GM12878 (cell line): Measurements from ENCODE around the gene SBNO2. TPM values are rescaled to one million over a fixed set of nuclear protein-coding genes. Genes with fewer than 3 reads are reported as not detected.

ENCODE experiments used
- ATAC-seq: fragments of 200-7000 bp; cut with Tn5 transposase; 3 replicates; pipeline ENCODE4 v1.9.1; 2020; ENCODE audit warnings: mild to moderate bottlenecking, moderate library complexity
- BruUV-seq: library from RNA; stranded (reverse); fragments of 400-500 nt; replicated peaks from 2 replicates; lab custom pipeline; 2021; lab: Mats Ljungman, UMichigan
- CTCF ChIA-PET: fragments of 300-600 bp; sonication (Branson Sonifier 250); formaldehyde crosslinking; extraction: SDS; loops from one replicate; lab custom pipeline; 2021; ENCODE audit warnings: inconsistent platforms; lab: Yijun Ruan, JAX
- POLR2A ChIA-PET: fragments of 350-600 bp; formaldehyde crosslinking; extraction: SDS; loops from one replicate; lab custom pipeline; 2021; ENCODE audit warnings: inconsistent platforms; lab: Charles Lee
- RAD21 ChIA-PET: fragments of 300-600 bp; sonication (Branson Sonifier 250); formaldehyde crosslinking; loops from one replicate; lab custom pipeline; 2023; ENCODE audit warnings: antibody characterized with exemption; ENCODE audit not compliant: unreplicated experiment; lab: Charles Lee
- SMC1A ChIA-PET: fragments of 300-600 bp; sonication (Branson Sonifier 250); formaldehyde crosslinking; loops from one replicate; lab custom pipeline; 2023; ENCODE audit not compliant: unreplicated experiment, uncharacterized antibody; lab: Charles Lee
- DNase-seq: peaks from one replicate; pipeline ENCODE4 v3.0.0-alpha.2; 2011; ENCODE audit warnings: low read depth, low spot score
- FAIRE-seq: peaks from 3 replicates; lab custom pipeline; 2011; peaks lifted over from hg19 to GRCh38; lab: Jason Lieb, UNC
- H2AFZ ChIP-seq: 2 replicates; pipeline ENCODE4 v1.6.0; 2011; ENCODE audit warnings: low read depth, low read length, control low read depth; ENCODE audit not compliant: control insufficient read depth
- H3K27ac ChIP-seq: 2 replicates; pipeline ENCODE4 v1.5.1; 2011; ENCODE audit warnings: control low read depth; ENCODE audit not compliant: control insufficient read depth, insufficient read depth
- H3K27me3 ChIP-seq, 2 experiments: replicated peaks in 1 of 2; 2 replicates each; pipeline versions ENCODE4 v1.6.0 to v1.6.1; 2011; ENCODE audit warnings: low read length in 1 of 2; ENCODE audit not compliant: control insufficient read depth in 2 of 2, insufficient read depth in 2 of 2
- H3K36me3 ChIP-seq, 2 experiments: 2 replicates each; pipeline ENCODE4 v1.5.1; 2011; ENCODE audit warnings: low read length in 1 of 2; ENCODE audit not compliant: control insufficient read depth in 2 of 2, insufficient read depth in 2 of 2
- H3K4me1 ChIP-seq: 2 replicates; pipeline ENCODE4 v1.6.1; 2011; ENCODE audit warnings: mild to moderate bottlenecking, low read length, moderate library complexity, mixed read lengths; ENCODE audit not compliant: control insufficient read depth, insufficient read depth
- H3K4me2 ChIP-seq: 2 replicates; pipeline ENCODE4 v1.6.0; 2011; ENCODE audit warnings: control low read depth; ENCODE audit not compliant: control insufficient read depth, insufficient read depth
- H3K4me3 ChIP-seq: fragments of 200-600 bp; sonication (generic); 2 replicates; pipeline ENCODE4 v1.5.1; 2016
- H3K79me2 ChIP-seq: 2 replicates; pipeline ENCODE4 v1.6.0; 2011; ENCODE audit warnings: low read length; ENCODE audit not compliant: control insufficient read depth, insufficient read depth
- H3K9ac ChIP-seq: 2 replicates; pipeline ENCODE4 v1.8.0; 2011; ENCODE audit warnings: low read length, control low read depth, mixed read lengths; ENCODE audit not compliant: control insufficient read depth, insufficient read depth
- H3K9me3 ChIP-seq: replicated peaks from 3 replicates; pipeline ENCODE4 v1.5.1; 2011; ENCODE audit warnings: mild to moderate bottlenecking, low read length; ENCODE audit not compliant: control insufficient read depth, insufficient read depth
- H4K20me1 ChIP-seq: 2 replicates; pipeline ENCODE4 v1.6.0; 2011; ENCODE audit not compliant: control insufficient read depth, insufficient read depth
- FOS ChIP-seq: IDR thresholded peaks from 3 replicates; pipeline ENCODE4 v1.6.1; 2011; ENCODE audit warnings: borderline replicate concordance; ENCODE audit not compliant: insufficient read length; ENCODE audit errors: extremely low read depth
- NFIC ChIP-seq: IDR thresholded peaks from 2 replicates; pipeline ENCODE4 v1.6.1; 2012; ENCODE audit warnings: low read depth, mild to moderate bottlenecking, inconsistent platforms, low read length, moderate library complexity
- NFYA ChIP-seq: IDR thresholded peaks from 2 replicates; pipeline ENCODE4 v1.6.1; 2011; ENCODE audit warnings: low read depth, mild to moderate bottlenecking, low read length, improper control_type of control experiment, borderline replicate concordance
- NFYB ChIP-seq: IDR thresholded peaks from 2 replicates; pipeline ENCODE4 v1.6.1; 2011; ENCODE audit warnings: low read depth, mild to moderate bottlenecking, low read length, improper control_type of control experiment, moderate library complexity; ENCODE audit not compliant: insufficient read depth
- RB1 ChIP-seq: fragments of 450-650 bp; formaldehyde crosslinking; IDR thresholded peaks from 2 replicates; pipeline ENCODE4 v1.6.1; 2017; ENCODE audit warnings: mild to moderate bottlenecking, borderline replicate concordance
- RBBP5 ChIP-seq: fragments of 200-600 bp; sonication (generic); conservative IDR thresholded peaks from 2 replicates; pipeline ENCODE4 v1.6.1; 2016
- TBL1XR1 ChIP-seq: IDR thresholded peaks from 2 replicates; pipeline ENCODE4 v1.6.1; 2012; ENCODE audit warnings: low read depth, low read length, improper control_type of control experiment
- WGBS: methylation state at CpG from one replicate; pipeline ENCODE4 v1.1.6; 2016; ENCODE audit warnings: low lambda C conversion rate; ENCODE audit not compliant: insufficient replicate concordance, insufficient coverage; ENCODE audit errors: missing lambda C conversion rate; 5-methylcytosine and 5-hydroxymethylcytosine counted together
- in situ Hi-C: fragments of 300-500 bp; cut with MboI; formaldehyde crosslinking; loops from 9 replicates; pipeline ENCODE4 v1.14.3; 2018; ENCODE audit warnings: mixed read lengths
- intact Hi-C: fragments of 100-400 bp; cut with micrococcal nuclease; formaldehyde crosslinking; loops from one replicate; pipeline ENCODE4 v1.14.2; 2022; ENCODE audit not compliant: unreplicated experiment
- polyA plus RNA-seq, 11 experiments: library from polyadenylated mRNA; depleted of rRNA in 4 of 11; unstranded in 6 of 11; stranded (reverse) in 5 of 11; fragments of >200 nt; fragmentation: Nextera tagmentation in 4 of 11; fragmentation: Illumina TruSeq in 1 of 11; extraction: Ambion mirVana in 4 of 11; extraction: Trizol in 1 of 11; gene quantifications; 1 replicate in 1 of 11; 2 replicates in 10 of 11; pipeline versions ENCODE4 v1.2.1 to v1.2.3, GENCODE V29; 2011 to 2016; ENCODE audit warnings: inconsistent platforms in 2 of 11, missing spikeins in 2 of 11, low read depth in 1 of 11
- total RNA-seq, 4 experiments: library from RNA; depleted of rRNA in 3 of 4; stranded (reverse); fragments of >200 nt in 3 of 4; fragmentation: Illumina TruSeq in 1 of 4; extraction: Trizol in 1 of 4; gene quantifications; 2 replicates each; pipeline versions ENCODE4 v1.2.1 to v1.2.3, GENCODE V29; 2013 to 2021
- TF ChIP-seq, protein P1 (sequence below): fragments of 450-650 bp; IDR thresholded peaks from 2 replicates; pipeline ENCODE4 v1.6.1; 2017; ENCODE audit warnings: borderline replicate concordance

Gene SBNO2
- total and polyA plus RNA-seq, 10 of the 15 experiments (the other 5 are each of a cell fraction or from before 2014, with no cell fraction given) = 0.08 to 44.6 (median 5.4) TPM

- Histone ChIP-seq H3K27me3 (no peaks in the 10 kb centered on the region), H3K79me2 (peaks cover 53% of the 10 kb centered on the region), H3K4me1 (peaks cover 5% of the 10 kb centered on the region), H3K27ac (no peak overlapping the region), H3K36me3 (peaks cover 5% of the 10 kb centered on the region in 2 experiments; a peak in 3 of 4 replicates), H3K4me2 (no peak overlapping the region), H2AFZ (no peak overlapping the region)
- RAD21 ChIA-PET = no interaction called here
- no peak for FAIRE-seq
- in situ Hi-C loops = no loop called here
- DNase-seq = no peak
- TF ChIP-seq NFIC (no peak), FOS (no peak), RB1 (no peak), TBL1XR1 (no peak), NFYB (no peak)
- TF ChIP-seq, all 136 proteins: peak for 0
- Histone ChIP-seq H3K9me3 (peaks cover 1% of the 10 kb centered on the region; the same call in 1 of the 3 replicates), H3K9ac (no peak overlapping the region), H4K20me1 (no peaks in the 10 kb centered on the region), H3K4me3 (no peak overlapping the region)
- POLR2A ChIA-PET = no interaction called here
- BruUV-seq = no TSS peak
- CTCF ChIA-PET = no interaction called here
- no peak for ATAC-seq
- SMC1A ChIA-PET = no interaction called here
- WGBS = 97% methylated on average over 8 of the region's 10 CpGs
- intact Hi-C loops = no loop called here
Observed at GRCh38 chr19:1169411-1169791, 4.7 kb downstream of the SBNO2 start.

DNA sequence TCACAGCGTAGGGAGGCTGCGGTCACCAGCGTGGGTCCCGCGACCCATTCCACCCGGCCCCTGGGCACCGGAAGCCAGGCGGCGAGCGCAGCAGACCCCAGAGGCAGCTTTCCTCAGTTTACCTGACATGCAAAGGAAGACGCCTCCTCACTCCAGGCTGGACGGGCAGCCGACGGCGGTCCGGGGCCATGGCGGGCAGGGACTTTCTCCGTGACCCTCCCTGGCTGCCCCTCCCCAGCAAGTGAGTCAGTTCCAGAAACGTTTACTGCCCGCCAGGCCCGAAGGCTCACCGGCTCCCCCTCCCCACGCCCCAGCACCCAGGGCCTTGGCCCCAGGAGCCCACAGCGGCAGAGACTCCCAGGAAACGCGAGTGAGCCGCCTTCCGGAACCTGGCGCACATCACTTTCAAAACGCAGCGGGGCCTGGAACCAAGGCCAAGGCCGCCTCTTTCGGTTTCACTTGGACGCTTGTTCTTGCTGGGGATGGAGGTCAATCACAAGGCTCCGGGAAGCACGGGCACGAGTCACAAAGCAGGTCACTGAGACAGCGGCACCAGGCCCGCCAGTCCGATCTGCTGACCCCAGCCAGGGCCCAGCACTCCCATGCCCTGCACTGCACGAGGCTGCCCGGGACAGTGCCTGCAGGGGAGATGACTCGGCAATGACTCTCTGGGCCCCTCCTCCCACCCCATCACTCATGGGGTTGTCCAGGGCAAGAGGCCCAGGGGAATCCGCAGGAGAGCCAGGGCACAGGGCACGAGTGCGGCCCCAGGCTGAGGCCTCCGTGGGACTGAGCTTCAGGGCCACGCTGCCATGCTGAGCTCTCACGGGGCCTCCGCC, 5.3 kb downstream of the SBNO2 start:
- peaks cover 51% of the 10 kb centered on the region for H3K79me2 ChIP-seq
- no TSS peak for BruUV-seq
- 96% methylated on average over 48 of the region's 50 CpGs for WGBS
- DNase-seq = no peak
- ChIA-PET POLR2A (no interaction called here), RAD21 (no interaction called here), CTCF (no interaction called here), SMC1A (no interaction called here)
- no peak overlapping the region for H3K4me2 ChIP-seq
- peaks cover 5% of the 10 kb centered on the region in 2 experiments; a peak in 3 of 4 replicates for H3K36me3 ChIP-seq
- peaks cover 3% of the 10 kb centered on the region; the same call in 1 of the 2 replicates for H3K4me1 ChIP-seq
- H4K20me1 ChIP-seq = no peaks in the 10 kb centered on the region
- FAIRE-seq = no peak
- H3K4me3 ChIP-seq = no peak overlapping the region
- peaks cover 1% of the 10 kb centered on the region; the same call in 1 of the 3 replicates for H3K9me3 ChIP-seq
- H2AFZ ChIP-seq = no peak overlapping the region
- no peak for ATAC-seq
- TF ChIP-seq RBBP5 (no peak), NFYB (no peak), NFYA (no peak)
- TF ChIP-seq, protein P1, sequence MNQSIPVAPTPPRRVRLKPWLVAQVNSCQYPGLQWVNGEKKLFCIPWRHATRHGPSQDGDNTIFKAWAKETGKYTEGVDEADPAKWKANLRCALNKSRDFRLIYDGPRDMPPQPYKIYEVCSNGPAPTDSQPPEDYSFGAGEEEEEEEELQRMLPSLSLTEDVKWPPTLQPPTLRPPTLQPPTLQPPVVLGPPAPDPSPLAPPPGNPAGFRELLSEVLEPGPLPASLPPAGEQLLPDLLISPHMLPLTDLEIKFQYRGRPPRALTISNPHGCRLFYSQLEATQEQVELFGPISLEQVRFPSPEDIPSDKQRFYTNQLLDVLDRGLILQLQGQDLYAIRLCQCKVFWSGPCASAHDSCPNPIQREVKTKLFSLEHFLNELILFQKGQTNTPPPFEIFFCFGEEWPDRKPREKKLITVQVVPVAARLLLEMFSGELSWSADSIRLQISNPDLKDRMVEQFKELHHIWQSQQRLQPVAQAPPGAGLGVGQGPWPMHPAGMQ = no peak
- no peak overlapping the region for H3K9ac ChIP-seq
- no peak overlapping the region for H3K27ac ChIP-seq
- intact Hi-C loops (no loop called here), in situ Hi-C loops (no loop called here)
- no peaks in the 10 kb centered on the region for H3K27me3 ChIP-seq
